Muscle layer of colon (tissue), 2 donors: ENCODE measurements around the gene CYP19A1.

Source experiments
- H3K27ac ChIP-seq: one replicate; pipeline ENCODE4 v1.7.0; 2013; ENCODE audit warnings: low read depth, mild to moderate bottlenecking, low read length, moderate library complexity
- H3K27me3 ChIP-seq, 2 donors: one replicate each; pipeline ENCODE4 v1.7.0; 2013; ENCODE audit warnings: low read length in 2 of 2, mild to moderate bottlenecking in 2 of 2; ENCODE audit not compliant: insufficient read depth in 2 of 2, control insufficient read depth in 1 of 2
- H3K36me3 ChIP-seq: one replicate; pipeline ENCODE4 v1.7.0; 2013; ENCODE audit warnings: mild to moderate bottlenecking, low read length; ENCODE audit not compliant: insufficient read depth
- H3K4me1 ChIP-seq: one replicate; pipeline ENCODE4 v1.7.0; 2013; ENCODE audit warnings: mild to moderate bottlenecking, low read length; ENCODE audit not compliant: insufficient read depth
- H3K4me3 ChIP-seq, 2 donors: one replicate each; pipeline ENCODE4 v1.7.0; 2013; ENCODE audit warnings: low read length in 2 of 2, low read depth in 1 of 2, mild to moderate bottlenecking in 1 of 2, moderate library complexity in 1 of 2
- H3K9ac ChIP-seq: one replicate; pipeline ENCODE4 v1.7.0; 2013; ENCODE audit warnings: low read length
- H3K9me3 ChIP-seq: one replicate; pipeline ENCODE4 v1.7.0; 2013; ENCODE audit warnings: mild to moderate bottlenecking, low read length
- donor health status: abdominal sarcoma.
- donor health status: Adenocarcinoma of cecum.

Gene CYP19A1

GRCh38 chr15:51374131-51374530 is 35.7 kb upstream of the CYP19A1 start:
- Histone ChIP-seq H3K27me3 (no peaks in the 10 kb centered on the region), H3K4me1 (no peaks in the 10 kb centered on the region), H3K36me3 (no peaks in the 10 kb centered on the region), H3K9me3 (no peaks in the 10 kb centered on the region), H3K4me3 (no peak overlapping the region), H3K9ac (no peak overlapping the region), H3K27ac (no peak overlapping the region)

GRCh38 chr15:51371266-51371665 is 32.9 kb upstream of the CYP19A1 start:
- Histone ChIP-seq H3K9ac (no peak overlapping the region), H3K27me3 (no peaks in the 10 kb centered on the region), H3K4me1 (no peaks in the 10 kb centered on the region), H3K4me3 (no peak overlapping the region), H3K36me3 (no peaks in the 10 kb centered on the region), H3K27ac (no peak overlapping the region), H3K9me3 (no peaks in the 10 kb centered on the region)

GRCh38 chr15:51369451-51369761 is 31.0 kb upstream of the CYP19A1 start:
- Histone ChIP-seq H3K27me3 (no peaks in the 10 kb centered on the region), H3K36me3 (no peaks in the 10 kb centered on the region), H3K9me3 (no peaks in the 10 kb centered on the region), H3K27ac (no peak overlapping the region), H3K4me1 (no peaks in the 10 kb centered on the region), H3K9ac (no peak overlapping the region), H3K4me3 (no peak overlapping the region)

- Histone ChIP-seq H3K27me3 (no peaks in the 10 kb centered on the region), H3K27ac (no peak overlapping the region), H3K9ac (no peak overlapping the region), H3K4me3 (no peak overlapping the region), H3K4me1 (no peaks in the 10 kb centered on the region), H3K9me3 (no peaks in the 10 kb centered on the region), H3K36me3 (no peaks in the 10 kb centered on the region)
Observed at GRCh38 chr15:51368751-51369450, 30.5 kb upstream of the CYP19A1 start.

GRCh38 chr15:51368307-51368706 is 29.9 kb upstream of the CYP19A1 start:
- no peak overlapping the region for H3K9ac ChIP-seq
- H3K4me1 ChIP-seq, result no peaks in the 10 kb centered on the region
- H3K4me3 ChIP-seq, result no peak overlapping the region
- no peaks in the 10 kb centered on the region for H3K9me3 ChIP-seq
- H3K27me3 ChIP-seq, result no peaks in the 10 kb centered on the region
- no peak overlapping the region for H3K27ac ChIP-seq
- H3K36me3 ChIP-seq, result no peaks in the 10 kb centered on the region

GRCh38 chr15:51367322-51367976 is 29.1 kb upstream of the CYP19A1 start:
- Histone ChIP-seq H3K9me3 (no peaks in the 10 kb centered on the region), H3K4me1 (no peaks in the 10 kb centered on the region), H3K36me3 (no peaks in the 10 kb centered on the region), H3K27ac (no peak overlapping the region), H3K4me3 (no peak overlapping the region), H3K9ac (no peak overlapping the region), H3K27me3 (no peaks in the 10 kb centered on the region)

- Histone ChIP-seq H3K9me3 (no peaks in the 10 kb centered on the region), H3K4me3 (no peak overlapping the region), H3K27me3 (no peaks in the 10 kb centered on the region), H3K9ac (no peak overlapping the region), H3K36me3 (no peaks in the 10 kb centered on the region), H3K4me1 (no peaks in the 10 kb centered on the region), H3K27ac (no peak overlapping the region)
Observed at GRCh38 chr15:51366920-51367319, 28.5 kb upstream of the CYP19A1 start.

- H3K4me3 ChIP-seq, result no peak overlapping the region
- H3K27me3 ChIP-seq, result no peaks in the 10 kb centered on the region
- no peak overlapping the region for H3K27ac ChIP-seq
- H3K9me3 ChIP-seq, result no peaks in the 10 kb centered on the region
- no peaks in the 10 kb centered on the region for H3K4me1 ChIP-seq
- H3K9ac ChIP-seq, result no peak overlapping the region
- H3K36me3 ChIP-seq, result no peaks in the 10 kb centered on the region
Observed at GRCh38 chr15:51366071-51366470, 27.7 kb upstream of the CYP19A1 start.

GRCh38 chr15:51365417-51365816 is 27.0 kb upstream of the CYP19A1 start:
- Histone ChIP-seq H3K4me3 (no peak overlapping the region), H3K4me1 (no peaks in the 10 kb centered on the region), H3K27ac (no peak overlapping the region), H3K36me3 (no peaks in the 10 kb centered on the region), H3K9ac (no peak overlapping the region), H3K27me3 (no peaks in the 10 kb centered on the region), H3K9me3 (no peaks in the 10 kb centered on the region)

GRCh38 chr15:51363383-51363782 is 25.0 kb upstream of the CYP19A1 start:
- H3K4me3 ChIP-seq, result no peak overlapping the region
- no peaks in the 10 kb centered on the region for H3K36me3 ChIP-seq
- H3K27me3 ChIP-seq, result no peaks in the 10 kb centered on the region
- no peak overlapping the region for H3K27ac ChIP-seq
- no peak overlapping the region for H3K9ac ChIP-seq
- no peaks in the 10 kb centered on the region for H3K4me1 ChIP-seq
- H3K9me3 ChIP-seq, result no peaks in the 10 kb centered on the region

GRCh38 chr15:51359981-51360380 is 21.6 kb upstream of the CYP19A1 start:
- H3K4me3 ChIP-seq, result no peak overlapping the region
- no peaks in the 10 kb centered on the region for H3K27me3 ChIP-seq
- no peaks in the 10 kb centered on the region for H3K9me3 ChIP-seq
- H3K9ac ChIP-seq, result no peak overlapping the region
- no peaks in the 10 kb centered on the region for H3K4me1 ChIP-seq
- H3K36me3 ChIP-seq, result no peaks in the 10 kb centered on the region
- no peak overlapping the region for H3K27ac ChIP-seq

GRCh38 chr15:51356983-51357382 is 18.6 kb upstream of the CYP19A1 start:
- H3K9ac ChIP-seq, result no peak overlapping the region
- no peak overlapping the region for H3K4me3 ChIP-seq
- no peaks in the 10 kb centered on the region for H3K9me3 ChIP-seq
- H3K4me1 ChIP-seq, result no peaks in the 10 kb centered on the region
- H3K27me3 ChIP-seq, result no peaks in the 10 kb centered on the region
- no peak overlapping the region for H3K27ac ChIP-seq
- H3K36me3 ChIP-seq, result no peaks in the 10 kb centered on the region
